HG03025 (cell line): ENCODE data around the gene GPC6.

Experiments
- ATAC-seq: cut with Tn5 transposase; IDR thresholded peaks from one replicate; pipeline ENCODE4 v1.9.1; 2021; ENCODE audit warnings: mild to moderate bottlenecking, moderate library complexity; ENCODE audit not compliant: unreplicated experiment, low FRiP score

The GPC6 gene

DNA sequence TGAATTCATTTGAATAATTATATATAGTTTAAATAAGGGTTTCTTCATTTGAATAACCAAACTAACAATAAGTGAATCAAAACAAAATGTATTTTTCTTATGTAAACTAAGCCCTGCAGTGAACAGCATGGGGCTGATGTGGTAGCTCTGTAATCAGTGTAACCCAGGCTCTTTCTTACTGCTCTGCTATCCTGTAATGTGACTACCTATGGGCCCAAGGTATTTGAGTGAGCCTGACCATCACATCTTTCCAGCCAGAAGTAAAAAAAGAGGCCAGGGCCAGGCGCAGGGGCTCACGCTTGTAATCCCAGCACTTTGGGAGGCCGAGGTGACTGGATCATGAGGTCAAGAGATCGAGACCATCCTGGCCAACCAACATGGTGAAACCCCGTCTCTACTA lies 758.3 kb downstream of the GPC6 start:
- no peak for ATAC-seq

DNA sequence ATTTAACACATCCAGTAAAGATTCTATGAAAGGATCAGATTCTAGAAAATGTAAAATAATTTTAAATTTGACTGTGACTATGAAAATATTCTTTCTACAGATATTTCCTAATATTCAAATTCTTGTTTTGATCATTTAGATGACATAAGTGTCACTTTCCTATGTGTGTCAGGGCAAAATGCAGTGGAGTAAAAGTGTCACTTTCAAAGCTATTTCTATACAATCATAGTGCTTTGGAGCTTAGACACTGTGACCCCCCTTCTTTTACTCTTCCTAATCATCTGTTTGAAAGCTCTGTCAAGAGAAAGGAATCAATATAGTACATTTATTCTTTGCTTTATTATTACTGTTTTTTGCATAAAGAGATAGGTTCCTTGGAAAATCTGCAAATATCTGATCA lies 760.9 kb downstream of the GPC6 start:
- no peak for ATAC-seq

DNA sequence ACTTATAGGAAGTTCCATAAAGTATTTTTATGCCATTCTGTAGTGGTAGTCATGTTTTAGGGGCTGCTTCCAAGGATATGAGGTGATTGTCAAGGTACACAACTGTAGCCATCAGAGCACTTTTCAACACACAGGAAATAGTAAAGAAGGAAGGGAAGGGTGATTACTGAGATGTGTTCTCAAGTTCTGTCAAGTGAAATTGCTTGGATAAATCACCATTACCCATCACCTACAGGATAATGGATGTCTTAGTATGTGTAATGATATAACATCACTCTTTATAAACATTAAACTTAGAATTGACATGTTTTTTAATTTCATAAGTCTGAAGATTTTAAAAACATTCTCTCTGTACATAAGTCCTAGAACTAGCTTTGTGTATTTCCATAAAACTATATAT lies 765.0 kb downstream of the GPC6 start:
- ATAC-seq, result no peak

DNA sequence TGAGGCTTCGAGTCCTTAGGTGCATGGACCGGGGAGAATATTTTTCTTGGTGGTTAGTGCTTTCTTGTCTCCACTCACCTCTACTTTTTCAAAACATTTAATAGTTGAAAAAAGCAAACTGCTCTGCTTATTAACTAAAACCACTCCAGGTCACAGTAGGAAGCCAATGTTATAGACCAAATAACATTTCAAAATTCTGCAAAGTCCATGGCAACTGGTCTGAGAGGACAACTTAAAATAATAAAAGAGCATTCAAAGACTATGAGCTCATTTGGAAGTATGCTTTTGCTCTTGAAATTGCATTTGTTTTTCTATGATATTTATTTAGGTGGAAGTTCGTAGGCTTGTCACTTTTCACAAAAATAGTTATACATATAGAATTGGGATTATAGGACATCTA lies 769.9 kb downstream of the GPC6 start:
- ATAC-seq, result no peak

DNA sequence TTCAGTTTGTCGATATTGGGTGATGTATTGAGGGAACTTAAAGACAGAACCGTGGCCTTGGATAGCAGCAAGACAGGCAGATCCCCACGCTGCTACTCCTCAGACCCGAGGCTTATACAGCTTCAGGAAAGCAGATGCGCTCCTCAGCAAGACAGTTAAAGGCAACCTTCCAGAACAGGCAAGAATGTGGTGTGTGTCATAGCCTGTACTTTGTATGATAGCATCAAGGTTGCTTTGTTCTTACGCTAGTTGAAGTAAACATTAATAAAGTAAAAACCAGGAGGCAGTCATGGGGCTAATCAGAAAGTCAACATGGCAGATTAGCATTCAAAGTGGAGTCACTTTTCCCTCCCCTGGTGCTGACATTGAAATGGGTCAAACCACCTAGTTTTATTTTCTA lies 779.7 kb downstream of the GPC6 start:
- ATAC-seq, result no peak

DNA sequence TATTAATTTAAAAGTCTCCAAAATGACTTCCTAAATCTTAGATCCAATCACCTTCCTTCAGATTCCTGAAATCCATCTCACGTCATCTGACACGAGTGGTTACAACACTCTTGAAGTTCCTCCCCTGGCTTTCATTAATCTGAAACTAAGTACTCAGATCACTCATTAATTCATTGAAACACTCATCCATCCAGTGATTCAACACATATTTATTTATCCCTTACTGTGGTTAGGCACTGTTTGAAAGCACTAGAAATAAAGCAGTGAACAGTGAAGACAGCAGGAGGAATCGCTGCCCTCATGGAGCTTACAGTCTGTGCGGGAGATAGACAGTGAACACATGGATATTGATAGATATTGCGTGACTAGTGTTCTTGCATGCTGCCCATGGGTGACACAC lies 780.5 kb downstream of the GPC6 start:
- no peak for ATAC-seq

DNA sequence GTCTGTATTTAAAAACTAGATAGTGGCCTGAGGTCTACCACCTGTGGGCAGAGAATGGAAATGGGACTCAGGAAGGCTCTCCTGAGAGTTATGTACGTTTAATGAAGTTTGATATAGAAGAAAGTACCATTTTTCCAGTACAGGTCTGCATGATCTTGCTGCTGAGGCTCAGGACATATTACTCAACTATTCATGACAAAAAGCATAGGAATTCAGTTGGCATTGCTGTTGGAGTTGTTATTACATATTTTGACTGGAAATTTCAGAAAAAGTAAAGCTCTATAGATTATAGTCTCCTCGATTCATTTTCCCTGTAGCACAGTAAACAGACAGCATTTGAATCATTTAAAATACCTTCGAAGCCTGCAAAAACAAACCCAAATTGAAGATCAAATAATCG lies 783.1 kb downstream of the GPC6 start:
- no peak for ATAC-seq

DNA sequence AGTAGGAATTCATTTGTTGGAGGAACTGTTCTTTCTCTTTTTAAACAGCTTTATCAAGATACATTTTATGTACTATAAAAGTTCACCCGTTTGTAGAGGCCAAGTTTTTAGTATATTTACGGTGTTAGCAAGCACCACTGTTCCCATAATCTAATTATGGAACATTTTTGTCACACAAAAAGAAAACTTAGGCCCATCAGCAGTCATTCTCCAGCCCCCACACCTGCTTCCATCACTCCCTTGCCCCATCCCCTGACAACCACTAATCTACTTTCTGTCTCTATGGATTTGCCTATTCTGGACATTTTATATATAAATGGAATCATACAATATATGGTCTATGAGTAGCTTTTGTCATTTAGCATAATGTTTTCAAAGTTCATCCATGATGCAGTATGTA lies 787.9 kb downstream of the GPC6 start:
- no peak for ATAC-seq

DNA sequence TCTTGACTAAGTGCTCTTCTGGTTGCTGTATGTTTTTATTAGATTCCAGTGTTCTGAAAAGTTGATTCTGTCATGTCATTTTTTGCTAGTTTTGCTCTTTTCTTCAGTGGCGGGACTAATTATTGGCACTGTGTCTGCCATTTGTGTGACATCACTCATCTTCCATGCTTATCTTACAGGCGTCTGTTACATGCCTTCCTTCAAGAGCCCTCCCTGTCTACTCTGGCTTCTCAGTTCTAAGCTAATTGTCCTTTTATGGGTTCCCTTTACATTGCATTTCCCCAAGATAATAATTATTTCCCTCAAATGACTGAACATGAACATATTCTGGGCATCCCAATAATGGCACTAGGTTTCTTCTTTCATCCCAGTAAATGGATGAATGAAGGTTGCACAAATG lies 793.8 kb downstream of the GPC6 start:
- ATAC-seq, result no peak

DNA sequence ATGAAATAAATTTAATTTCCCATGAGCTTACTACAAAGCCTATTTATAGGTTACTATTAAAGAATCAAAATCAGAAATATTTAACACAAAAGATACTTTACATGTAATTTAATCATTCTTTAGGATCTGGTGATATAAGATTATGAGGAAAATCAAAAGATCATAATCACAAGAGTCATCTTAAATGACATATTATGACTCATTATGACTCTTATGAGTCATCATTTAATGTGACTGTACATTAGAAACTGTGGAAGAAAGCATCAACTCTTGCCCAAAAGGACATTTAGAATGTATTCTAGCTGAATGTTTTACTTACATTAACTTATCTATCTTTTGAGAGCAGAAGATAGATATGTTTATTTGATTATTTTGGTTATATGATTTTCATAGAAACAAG lies 794.2 kb downstream of the GPC6 start:
- no peak for ATAC-seq

DNA sequence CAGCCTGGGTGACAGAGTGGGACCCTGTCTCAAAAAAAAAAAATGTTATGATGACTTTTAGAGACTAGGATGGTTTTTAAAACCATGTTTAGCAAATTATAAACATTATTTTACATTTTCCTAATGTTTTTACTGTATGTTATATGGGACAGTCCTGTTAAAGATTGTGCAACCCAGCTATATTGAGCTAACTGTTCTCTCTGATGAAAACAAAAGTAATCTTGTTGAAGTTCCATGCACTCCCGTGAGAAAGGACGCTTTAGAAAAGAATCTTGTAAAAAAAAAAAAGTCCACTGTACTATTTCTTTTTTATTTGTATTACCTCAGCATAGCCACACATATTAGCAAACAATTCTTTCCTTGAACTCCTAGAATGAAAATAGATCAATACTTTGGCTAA lies 801.6 kb downstream of the GPC6 start:
- no peak for ATAC-seq

DNA sequence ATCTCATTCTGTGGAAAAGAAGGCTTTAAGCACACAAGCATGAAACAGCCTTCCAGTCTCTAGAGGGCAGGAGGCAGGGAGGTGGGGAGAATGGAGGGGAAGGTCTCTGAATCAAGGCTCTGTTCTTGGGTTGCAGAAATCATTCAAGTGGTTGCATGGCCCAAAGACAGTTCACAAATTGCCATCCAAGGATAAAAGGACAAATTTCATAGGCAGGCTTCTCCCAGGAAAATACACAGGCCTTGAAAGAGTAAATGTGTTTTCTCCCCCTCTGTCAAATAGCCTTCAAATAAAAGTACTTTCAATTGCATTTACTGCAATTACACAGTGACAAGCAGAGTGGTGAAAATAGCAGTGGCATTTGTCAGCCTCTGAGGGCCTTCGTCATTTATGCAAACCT lies 802.0 kb downstream of the GPC6 start:
- no peak for ATAC-seq

DNA sequence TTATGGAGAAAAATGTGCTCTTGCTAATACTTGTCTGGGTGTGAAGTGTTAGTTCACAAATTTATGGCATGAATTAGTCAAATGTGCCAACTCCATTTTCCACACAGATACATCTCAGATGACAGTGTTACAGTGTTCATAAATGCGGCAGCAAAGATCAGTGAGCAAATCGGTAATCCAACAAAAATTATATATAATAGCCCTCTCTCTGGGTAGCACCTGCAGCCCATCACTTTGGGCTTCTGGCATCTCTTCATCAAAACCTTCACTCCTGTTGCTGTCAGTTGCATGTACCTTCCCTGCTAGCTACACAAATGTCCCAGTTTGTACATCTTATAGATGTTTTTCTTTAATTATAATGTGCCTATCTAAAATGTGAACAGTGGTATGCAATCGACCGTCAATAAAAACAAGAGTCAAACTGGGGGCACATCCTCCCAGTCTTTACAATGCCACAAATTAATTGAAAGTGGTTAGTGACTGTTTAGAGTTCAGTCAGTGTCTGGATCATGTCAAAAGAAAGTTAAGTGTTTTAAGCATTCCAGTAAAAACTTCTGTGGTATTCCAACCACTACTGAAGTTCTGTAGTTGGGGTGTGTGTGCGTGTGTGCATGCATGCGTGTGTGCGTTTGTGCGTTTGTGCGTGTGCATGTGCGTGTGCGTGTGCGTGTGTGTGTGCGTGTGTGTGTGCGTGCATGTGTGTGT lies 804.0 kb downstream of the GPC6 start:
- no peak for ATAC-seq

DNA sequence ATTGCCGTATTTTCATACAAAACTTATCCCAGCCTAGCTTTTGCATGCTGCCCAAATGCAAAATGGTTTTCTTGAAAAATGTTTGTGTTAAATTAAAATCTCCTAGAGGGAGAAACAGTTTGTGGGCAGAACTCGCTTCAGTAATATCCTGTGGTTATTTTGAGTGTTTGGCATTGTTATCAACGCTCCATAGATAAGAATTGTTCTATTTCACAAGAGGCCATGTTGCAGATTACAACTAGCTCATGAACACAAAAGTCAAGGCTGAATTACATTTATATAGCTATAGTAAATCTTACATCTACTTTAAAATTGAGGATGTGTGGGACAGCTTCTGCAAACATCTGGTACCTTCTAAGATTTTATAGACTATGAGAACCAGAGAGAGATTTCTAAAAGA lies 805.0 kb downstream of the GPC6 start:
- ATAC-seq, result no peak

DNA sequence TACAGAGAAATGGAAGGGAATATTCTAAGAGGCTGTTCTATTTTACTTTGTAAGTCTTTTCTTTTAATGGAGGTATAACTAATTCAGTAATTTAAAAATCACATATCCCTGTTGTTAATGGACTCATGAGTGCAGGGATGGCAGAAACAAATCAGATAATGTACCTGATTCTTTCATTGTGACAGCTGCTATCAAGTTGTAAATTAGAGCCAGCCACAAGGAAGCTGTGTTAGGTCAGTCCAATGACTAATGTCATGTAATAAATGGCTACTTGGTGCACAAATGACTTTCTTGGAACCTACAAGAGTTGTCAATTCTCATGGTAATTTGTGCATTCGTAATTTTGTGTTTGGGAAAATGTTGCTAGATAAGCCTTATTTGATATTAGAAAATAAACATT lies 806.5 kb downstream of the GPC6 start:
- no peak for ATAC-seq

DNA sequence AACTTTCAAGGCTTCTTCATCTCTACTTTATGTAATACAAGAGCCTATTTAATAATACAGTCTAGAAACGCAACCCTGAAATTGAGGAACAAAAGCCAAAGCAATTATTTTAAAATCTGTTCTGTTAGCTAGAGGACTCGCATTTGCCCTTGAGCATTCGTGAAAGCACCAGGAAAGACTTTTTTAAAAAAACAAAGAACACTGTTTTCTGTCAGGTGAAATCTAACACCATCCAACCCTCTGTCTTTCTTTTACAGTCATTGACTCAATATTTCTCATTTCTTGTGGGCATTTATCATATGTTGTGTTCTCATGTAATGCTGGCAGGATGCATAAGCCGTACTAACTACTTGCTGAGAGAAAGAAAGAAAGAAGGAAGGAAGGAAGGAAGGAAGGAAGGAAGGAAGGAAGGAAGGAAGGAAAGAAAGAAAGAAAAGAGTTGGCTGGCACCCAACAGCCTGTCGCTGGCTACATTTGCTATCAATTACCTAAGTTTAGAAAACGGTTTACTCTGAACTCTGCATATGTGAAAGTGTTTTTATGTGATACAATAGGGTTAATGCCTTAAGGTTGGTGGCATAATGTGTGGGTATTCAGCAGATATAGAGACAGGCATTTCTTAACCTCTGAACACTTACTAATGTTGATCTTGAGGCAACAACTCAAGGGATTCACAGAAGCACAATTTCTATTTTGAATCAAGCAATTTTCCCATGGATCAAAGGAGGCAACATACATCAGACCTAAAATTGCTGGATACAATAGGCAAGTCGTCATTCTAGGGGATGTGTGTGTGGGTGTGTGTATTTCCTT lies 807.4 kb downstream of the GPC6 start:
- no peak for ATAC-seq

DNA sequence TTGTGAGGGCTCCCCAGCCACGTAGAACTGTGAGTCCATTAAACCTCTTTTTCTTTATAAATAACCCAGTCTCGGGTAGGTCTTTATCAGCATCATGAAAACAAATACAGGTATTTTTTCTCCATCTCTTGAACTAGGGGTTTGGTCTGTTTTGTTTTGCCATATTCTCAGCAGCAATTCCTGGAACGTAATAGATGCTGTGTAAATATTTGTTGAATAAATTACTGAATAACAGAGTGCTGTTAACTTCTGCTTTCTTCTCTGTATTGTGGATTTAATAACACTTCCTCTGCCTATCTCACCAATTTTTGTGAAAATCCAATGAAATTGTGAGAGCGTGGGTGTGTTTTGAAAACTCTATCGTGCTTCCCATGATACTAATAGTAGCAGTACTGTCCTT lies 823.4 kb downstream of the GPC6 start:
- no peak for ATAC-seq

DNA sequence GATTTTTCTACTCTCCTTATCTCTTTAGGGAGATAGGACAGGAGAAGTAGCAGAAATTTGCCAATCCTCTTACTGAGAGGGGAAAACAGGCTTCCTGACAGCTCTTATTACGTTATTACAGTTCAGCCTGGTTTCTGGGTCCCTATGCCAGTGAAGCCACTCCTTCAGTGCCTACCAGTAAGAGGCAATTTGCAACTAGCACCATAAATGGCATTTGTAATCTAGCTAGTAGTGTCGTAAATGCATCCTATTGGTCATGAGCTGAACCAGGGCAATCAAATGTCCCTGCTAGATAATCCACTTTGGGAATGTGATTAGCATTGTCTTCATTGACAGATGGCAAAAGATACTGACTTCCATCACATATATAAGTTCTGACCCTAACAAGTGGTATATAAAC lies 824.1 kb downstream of the GPC6 start:
- ATAC-seq, result no peak

DNA sequence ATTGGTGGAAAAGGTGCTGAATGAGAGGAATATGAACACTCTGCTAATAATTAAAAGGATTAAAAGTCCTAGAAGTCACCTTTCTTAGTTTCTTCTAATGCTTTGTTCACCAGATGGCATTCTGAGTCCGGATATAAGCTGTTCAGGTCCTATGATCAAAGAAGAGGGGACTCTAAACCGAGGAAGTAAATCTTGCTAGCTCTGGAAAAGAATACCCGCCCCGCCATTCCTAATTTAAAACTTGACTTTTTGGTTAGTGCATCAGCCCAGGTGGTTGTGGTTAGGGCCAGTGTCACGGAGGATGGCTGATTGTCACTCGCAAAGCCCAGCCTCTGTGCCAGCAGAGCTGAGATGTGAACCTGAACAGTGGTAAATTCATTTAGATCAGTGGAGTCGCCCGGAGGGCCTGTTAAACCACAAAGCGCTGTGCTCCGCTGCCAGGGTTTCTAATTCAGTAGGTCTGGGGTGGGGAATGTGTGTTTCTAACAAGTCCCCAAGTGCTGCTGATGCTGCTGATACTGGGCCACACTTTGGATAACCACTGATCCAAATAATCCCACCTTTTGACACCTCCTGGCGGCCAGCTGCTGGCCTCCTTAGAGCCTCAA lies 827.5 kb downstream of the GPC6 start:
- ATAC-seq, result no peak

DNA sequence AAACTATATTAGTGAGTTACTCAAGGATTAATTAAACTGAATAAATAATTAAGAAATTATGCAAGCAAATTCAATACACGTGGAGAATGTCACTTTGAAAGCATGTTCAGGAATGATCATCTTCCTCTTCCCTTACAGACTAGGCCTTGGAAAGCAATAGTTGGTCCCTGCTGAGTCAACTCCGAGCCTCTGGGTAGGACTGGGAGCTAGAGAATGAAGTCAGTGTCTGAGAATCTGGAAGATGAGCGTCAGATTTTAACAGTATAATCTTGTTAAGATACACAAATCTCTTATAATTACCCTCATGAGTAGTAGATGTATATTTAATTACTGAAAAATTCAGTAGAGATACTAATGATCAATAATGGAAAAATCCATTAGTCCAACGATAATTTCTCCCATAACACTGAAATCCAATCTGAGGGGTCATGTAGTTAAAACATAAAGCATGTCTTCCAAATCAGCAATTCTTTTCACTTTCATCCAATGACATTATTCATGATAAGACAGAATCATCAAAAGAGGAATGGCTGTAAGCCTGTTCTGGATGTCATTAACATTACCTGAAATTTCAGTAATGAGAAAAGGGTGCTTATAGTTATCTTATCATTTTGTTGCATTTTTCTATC lies 829.9 kb downstream of the GPC6 start:
- ATAC-seq, result no peak

DNA sequence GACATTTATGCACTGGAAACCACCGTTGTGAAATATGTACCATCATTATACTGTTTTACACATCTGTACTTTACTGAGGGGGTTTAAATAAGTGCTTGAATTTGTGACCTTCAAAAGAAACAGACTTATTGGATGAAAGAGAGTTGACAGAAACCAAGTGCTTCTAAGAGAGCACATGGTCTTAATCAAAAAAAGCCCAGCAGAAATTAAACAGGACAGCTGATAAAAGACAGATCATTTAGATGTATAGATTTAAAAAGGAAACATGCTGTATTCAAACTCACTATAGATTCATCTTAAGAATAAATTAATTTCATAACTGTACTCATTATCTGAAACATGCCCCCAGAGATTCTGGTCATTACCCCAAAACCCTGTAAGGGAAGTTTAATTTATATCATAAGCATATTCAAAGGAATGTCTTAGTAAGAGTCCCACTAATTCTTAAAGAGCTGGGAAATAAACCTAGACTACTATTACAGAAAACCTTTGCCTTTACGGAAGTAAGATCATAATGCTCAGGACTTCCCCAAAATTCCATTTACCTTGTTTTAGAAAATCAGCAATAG lies 831.1 kb downstream of the GPC6 start:
- no peak for ATAC-seq
